GF-D8 (cell line): ENCODE measurements around the gene RHOG.
A peak's percentile ranks its signal among the peaks of the same experiment; 100 is the strongest.

Source experiments
- DNase-seq: peaks from one replicate; lab custom pipeline; 2025; lab: John Stamatoyannopoulos, UW

RHOG gene

DNA sequence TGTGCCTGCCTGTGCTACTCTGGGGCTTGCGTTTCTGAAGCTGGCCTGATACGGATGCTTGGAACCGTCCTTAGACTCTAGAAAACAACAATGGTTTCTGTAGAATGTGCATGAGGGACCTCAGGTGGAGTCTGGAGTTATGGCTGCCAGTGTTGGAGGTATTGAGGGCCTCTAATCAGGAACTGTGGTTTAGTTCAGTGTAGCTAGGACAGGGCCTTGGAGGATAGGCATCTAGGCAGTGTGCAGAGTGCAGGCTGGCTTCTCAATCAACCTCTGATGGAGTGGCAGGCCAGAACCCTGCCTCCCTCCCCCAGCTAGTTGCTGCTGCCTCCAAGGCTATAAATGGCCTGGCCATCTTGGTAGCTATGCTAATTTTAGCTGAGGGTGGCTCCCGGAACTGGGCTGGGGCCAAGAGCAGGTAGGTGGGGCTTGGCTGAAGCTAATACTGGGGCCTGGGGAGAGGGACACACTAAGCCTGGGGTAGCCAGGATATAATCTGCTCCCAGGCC lies 18.7 kb upstream of the RHOG start:
- no peak for DNase-seq

DNA sequence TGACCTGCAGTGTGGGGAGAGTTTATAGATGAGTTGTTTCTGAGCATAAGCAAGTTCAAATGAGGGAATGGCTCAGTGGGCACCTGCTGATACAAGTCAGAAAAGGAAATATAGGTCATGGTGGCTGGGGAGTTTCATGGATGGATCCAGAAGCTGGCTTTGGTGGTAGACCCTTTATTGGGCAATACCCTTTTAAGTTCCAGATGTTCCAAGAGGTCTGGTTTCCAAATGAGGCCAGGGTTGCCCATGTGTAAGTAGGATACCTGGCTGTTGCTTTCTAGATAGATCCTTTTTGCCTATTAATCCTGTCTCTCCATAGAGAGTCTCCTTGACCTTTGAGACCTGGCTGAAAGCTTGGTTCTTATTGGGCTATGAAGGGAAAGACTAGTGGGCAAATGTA lies 16.9 kb upstream of the RHOG start:
- DNase-seq: no peak

DNA sequence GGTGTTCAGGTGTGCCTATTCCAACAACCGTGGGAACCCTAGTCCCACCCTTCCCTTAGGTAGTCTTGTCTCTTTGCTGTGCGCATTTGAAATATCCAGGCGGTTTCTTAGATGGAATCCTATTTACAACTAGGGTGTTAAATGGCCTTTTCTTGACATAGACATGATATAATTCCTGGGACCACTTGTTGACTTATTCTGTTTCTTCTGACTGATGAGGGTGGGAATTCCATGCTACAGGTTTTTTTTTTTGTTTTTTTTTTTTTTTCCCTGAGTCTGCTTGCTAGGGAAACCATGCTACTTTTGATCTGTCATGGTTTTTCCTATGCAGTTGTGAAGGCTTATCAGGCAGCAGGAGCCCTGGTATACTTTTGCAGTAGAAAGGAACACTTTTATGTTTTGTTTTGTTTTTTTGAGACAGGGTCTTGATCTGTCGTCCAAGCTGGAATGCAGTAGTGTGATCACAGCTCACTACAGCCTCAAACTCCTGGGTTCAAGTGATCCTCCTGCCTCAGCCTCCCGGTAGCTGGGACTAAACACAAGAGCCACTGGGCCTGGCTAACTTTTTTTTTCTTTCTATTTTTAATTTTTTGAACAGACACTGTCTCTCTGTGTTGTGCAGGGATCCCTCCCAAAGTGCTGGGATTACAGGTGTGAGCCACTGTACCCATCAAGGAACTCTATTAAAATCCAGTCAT lies 16.2 kb upstream of the RHOG start:
- DNase-seq: no peak

DNA sequence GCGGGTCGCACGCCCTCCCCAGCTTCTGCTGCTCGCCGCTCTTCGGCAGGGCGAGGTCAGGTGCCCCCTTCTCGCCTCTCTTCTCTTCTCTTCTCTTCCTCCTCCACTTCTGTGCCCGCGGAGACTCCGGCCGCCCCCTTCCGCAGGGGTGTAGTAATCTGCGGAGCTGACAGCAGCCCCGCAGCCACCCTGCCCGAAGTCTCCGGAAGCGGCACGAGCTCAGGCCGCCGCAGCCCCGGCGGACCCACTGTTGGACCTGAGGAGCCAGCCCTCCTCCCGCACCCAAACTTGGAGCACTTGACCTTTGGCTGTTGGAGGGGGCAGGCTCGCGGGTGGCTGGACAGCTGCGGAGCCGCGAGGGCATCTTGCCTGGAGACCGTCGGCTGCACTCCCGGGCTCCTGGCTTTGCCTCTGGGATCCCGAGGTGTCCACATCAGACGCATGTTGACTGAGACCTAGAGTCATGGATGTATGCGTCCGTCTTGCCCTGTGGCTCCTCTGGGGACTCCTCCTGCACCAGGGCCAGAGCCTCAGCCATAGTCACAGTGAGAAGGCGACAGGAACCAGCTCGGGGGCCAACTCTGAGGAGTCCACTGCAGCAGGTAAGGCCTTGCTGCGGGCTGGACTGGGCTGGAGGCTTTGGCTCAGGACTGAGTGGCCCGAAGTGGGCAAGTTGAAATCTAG lies 15.2 kb upstream of the RHOG start:
- DNase-seq: peak; percentile 24

DNA sequence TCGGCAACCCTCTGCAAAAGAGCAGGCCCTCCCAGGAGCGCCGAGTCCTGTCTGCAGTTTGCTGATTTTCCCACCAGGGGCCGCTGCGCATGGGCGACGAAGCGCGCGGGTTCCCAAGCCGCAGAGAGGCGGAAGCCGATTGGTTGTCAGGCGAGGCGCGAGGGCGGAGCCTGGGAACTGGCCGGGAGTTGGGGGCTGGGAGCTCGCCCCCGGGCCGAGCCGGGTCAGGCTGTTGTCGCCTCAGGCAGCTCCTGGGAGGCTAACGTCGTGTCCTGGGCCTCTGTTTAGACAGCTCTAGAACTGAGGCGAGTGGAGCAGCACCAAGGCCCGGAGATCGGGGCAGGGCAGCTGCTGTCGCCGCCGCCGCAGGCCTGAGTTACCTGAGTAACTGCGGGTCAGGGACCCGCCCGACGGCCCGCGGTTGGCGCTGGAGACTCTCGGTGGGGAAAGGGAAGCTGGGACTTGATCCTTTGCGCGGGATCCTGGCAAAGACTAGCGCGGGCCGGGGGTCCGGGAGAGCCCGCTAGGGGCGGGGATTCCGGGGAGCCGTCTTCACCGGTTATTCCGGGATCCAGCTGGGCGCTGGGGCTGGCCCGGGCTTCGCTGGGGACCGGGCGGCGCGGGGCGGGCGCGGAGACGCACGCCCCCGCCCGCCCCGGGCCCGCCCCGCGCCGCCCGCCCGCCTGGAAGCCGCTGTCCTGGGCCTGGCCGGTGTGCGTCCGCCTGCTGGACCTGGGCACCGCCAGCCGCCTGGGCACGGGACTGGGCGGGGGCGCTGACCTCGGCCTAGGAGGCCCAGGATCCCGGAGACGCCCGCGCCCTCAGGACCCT lies 14.4 kb upstream of the RHOG start, which contains the start of gene STIM1:
Gene STIM1, plus strand, starts transcription at position 688 of the 831 bp plus-strand sequence. CDS start 607 bp downstream, outside the sequence.
- DNase-seq: peak; percentile 46

DNA sequence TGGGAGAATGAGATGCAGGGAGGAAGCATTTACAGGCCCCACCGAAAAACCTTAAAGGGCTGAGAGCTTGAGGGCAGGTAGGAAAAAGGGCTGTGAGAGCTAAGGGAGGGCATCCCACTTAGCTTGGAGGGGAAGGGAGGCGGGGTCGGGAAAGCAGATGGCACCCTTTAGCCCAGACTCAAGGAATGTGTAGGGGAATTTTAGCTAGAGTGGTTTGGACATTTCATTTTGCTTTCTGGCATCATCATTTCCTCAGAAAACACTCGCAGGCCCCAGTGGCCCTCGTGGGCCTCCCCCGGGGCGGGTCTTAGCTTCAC lies 13.9 kb upstream of the RHOG start:
- no peak for DNase-seq

DNA sequence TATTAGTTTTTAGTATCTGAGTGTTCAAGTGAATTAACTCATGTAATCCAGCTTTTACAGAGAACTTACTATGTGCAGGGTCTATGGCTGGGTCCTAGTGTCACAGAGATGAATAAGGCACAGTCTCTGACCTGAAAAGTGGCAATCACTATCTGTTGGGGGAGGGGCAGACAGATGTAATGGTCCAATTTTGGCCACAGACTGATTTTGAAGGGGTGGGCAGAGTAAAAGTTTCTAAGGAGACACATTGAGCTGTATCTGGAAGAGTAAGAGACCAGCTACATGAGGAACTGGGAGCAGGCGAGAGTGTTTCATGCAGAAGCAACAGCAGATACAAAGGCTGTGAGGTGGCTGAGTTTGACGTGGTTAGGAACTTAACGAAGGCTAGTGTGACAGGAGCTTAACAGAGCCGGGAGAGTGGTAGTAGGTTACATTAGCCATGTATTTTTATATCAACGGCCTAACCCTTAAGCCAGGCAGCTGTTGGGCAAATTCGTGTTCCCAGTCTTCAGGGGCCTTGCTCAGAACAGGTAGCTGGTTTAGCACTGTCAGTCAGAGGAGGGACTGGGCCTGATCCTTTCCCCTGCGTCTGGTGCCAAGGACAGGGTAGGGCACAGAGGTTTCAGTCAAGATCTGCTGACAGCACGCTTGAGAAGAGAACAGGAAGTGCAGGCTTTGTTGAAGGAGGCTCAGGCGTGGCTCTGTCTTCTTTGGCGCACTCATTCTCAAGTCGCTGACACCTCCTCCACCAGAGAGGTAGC lies 13.3 kb upstream of the RHOG start:
- peak; percentile 34 for DNase-seq

DNA sequence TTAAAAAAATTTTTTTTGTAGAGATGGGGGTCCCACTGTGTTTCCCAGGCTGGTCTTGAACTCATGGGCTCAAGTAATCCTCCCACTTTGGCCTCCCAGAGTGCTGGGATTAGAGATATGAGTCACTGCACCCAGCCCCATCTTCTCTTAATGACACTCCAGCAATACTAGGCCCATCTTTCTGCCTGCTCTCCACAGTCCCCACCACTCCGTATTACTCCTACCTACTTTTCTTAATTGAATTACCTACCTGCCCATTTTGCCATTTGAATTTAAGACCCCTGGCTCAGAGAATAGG lies 12.7 kb upstream of the RHOG start:
- DNase-seq: no peak

DNA sequence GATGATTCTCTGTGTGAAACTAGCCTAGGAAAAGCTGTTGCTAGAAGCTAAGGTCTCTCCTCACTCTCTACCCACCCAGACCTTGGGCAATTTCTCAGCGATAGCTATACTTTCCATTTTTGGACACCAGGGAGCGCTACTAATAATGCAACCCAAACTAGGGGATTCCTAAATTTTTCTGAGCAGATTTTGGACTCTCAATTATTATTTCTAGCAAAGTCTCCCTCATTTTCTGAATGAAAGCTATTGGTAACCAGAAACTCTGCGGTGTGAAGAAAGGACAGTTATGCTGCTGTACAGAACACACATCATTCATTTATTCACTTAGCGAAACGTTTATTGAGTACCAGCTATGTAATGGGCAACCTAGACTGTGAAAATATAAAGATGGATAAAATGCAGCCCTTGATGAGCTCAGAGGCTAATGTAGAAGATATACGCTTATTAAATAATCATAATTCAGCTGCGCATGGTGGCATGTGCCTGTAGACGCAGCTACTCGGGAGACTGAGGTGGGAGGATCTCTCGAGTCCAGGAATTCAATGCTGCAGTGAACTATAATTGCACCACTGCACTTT lies 8.6 kb upstream of the RHOG start:
- no peak for DNase-seq

DNA sequence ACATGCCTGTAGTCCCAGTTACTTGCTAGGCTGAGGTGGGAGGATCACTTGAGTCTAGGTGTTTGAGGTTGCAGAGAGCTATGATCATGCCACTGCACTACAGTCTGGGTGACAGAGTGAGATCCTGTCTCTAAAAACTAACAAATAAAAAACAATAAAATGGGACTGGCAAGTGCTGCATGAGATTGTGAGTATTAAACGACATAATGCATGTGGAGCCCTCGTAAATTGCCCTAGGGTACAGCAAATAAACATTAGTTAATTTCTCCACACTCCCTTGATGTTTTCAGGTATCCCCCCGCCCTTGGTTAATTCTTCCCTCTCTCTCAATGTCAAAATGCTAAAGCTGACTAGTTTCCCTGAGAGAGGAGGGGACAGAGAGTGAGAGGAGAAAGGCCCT lies 4.9 kb upstream of the RHOG start:
- no peak for DNase-seq

DNA sequence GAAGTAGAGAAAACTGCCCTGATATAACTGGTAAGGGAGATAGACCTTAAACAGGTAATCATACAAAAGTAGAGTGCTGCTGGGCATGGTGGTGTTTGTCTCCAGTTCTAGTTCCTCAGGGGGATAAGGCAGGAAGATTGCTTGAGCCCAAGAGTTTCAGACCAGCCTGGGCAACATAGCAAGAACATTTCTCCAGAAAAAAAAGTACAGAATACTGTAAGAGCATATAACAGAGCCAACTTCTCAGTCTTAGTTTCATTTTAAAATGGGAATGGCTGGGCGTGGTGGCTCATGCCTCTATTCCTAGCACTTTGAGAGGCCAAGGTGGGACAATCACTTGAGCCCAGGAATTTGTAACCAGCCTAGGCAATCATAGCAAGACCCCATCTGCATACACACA lies 4.5 kb upstream of the RHOG start:
- no peak for DNase-seq

DNA sequence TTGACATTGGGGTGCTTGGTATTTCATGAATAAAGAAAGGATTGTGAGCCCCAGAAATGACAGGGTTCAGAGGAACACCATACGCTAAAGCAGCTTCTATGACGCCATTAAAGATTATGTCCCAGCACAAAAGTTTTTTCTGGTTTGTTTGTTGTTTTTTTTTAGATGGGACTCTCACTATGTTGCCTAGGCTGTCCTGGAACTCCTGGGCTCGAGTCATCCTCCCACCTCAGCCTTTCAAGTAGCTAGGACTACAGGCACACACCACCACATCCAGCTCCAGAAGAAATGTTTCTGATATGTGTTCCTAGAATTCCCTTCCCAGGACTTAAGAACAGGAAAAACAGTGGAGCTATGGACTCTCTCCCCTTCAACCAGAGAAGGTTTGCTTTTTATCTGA lies 2.6 kb upstream of the RHOG start:
- DNase-seq: no peak

DNA sequence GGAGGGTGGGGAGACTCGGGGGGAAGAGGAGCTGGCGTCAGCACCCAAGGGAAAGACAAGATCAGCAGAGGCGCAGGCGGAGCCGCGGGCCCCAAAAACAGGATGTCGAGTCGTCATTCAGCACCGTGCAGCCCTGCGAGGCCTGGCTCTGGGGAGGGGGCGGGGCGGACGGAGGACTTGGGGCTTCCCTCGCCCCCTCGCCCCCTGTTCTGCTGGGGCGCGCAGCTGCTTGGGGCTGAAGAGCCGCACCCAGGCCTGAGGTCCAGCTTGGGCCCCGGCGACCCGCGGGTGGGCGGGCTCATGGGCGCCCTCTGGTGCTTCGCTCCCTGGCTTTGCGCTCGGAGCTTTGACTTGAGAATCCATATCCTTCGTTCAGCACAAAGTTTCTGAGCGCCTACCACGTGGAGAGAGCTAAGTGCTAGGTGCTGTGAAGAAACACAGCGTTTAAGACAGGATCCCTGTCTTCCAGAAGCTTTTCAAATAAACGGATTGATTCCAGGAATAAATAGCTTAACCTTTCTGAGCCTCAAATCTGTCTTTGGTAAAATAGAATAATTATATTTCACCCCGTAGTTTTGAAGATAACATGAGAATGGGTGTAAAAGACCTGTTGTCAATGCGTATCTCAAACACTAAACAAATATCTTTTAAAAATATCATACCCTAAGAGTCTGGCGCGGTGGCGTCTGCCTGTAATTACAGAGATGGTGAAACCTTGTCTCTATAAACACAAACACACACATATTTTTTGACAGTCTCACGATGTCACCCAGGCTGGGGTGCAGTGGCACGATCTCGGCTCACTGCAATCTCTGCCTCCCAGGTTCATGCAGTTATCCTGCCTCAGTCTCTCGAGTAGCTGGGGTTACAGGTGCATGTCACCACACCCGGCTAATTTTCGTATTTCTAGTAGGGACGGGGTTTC lies 929 bp upstream of the RHOG start:
- peak; percentile 56 for DNase-seq

DNA sequence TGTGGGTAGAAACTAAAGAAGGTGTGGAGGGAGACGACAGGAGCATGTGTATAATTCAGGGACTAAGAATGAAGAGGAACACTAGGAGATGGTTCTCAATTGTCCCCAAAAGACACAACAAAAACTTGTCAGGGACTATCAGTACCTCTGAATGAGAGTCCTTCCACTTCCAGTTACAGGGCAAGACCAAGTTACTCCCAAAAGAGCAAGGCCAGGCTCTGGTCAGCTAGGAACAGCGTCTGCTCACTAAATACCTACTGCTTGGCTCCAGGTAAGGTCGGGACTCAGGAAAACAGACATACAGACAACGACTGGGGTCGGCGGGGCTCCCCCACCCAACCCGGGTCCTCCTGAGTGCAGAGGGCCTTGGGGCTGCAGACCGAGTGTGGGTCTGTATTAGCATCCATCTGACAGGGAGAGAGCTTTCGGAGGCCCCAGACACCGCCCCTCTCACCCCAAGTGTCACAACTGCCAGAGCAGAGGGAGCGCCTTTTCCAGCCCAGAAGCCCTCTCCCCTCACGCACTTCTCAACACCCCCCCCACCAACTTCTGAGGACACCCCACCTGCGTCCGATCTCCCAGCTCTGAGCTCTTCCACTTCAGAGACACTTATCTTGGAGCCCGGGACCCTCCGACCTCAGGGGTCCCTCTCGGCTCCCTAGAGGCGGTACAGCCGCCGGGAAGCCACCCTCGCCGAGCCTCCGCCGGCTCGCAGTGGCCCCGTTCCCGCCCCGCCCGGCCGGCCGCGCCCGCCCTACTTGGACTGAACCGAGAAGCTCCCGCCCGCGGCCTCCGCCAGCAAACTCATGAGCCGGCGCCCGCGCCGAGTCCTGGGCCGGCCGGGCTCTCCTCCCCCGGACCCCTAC lies 522 bp downstream of the RHOG start:
- no peak for DNase-seq

DNA sequence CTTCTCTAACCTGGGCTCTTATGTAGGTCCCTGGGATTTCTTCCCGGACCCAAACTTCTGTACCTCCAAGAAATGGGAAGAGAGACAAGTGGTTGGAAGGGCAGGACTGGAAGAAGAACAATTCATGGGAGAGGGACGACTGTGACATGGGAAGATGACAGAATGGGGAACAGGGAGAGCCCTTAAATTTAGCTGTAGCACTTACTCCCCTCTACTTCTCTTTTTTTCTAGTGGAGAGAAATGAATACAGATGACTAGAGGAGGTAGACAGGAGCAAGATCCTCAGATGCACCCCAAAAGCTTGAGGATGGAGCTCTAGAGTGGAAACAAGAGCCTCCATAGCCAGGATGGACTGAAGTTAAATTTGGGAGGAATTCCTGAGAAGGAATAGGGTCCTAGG lies 2.3 kb downstream of the RHOG start:
- DNase-seq: no peak

DNA sequence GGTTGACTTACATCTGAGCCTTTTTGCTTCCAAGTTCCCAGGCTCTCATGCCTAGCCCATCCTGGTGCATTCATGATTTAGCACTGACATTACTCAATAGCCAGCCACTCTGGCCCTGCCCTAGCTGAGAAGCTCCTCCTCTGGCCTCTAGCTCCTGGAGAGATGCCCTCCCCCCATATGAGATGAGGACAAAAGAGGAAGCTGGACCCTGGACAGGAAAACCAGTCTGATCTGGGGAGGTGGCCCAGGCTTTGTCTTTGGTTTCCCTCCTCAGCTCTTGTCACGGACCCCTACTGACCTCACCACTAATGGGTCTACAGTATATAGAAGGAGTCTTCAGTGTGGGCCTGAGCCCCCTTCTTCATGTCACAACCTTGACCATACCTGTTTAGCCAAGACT lies 3.0 kb downstream of the RHOG start:
- peak; percentile 76 for DNase-seq

DNA sequence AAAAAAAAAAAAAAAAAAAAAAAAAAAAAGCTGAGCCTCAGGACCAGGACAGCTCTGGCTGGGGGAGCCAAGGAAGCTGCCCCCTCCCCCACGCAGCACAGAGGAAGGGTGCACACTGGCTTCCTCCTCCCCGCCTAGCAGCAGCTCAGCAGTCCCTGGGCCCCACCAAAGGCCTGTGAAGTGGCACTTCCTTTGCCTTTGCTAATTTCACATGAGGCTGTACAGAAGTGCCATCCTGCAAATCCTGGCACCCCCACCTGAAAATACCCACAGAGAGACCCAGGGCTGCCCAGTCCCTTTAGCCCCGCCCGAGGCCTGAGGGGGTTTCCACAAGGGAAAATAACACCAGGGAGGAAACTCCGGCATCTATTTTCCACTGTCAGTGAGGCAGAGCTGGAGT lies 3.9 kb downstream of the RHOG start:
- DNase-seq: peak; percentile 45

DNA sequence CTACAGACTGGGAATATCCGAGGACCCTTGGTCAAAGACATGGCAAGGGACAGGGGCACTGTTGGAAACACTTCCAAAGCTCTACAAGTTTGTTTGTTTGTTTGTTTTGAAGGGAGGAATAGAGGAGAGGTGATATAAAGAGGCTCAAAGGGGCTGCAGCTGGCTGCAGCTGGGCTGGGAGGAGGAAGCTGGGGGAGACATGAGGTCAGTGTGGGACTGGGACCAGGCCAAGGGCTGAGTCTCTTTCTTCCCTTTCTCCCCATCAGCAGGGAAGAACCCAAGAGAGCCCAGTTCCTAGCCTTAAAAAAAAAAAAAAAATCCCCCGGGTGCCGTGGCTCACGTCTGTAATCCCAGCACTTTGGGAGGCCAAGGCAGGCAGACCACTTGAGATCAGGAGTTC lies 5.0 kb downstream of the RHOG start:
- DNase-seq: peak; percentile 34

DNA sequence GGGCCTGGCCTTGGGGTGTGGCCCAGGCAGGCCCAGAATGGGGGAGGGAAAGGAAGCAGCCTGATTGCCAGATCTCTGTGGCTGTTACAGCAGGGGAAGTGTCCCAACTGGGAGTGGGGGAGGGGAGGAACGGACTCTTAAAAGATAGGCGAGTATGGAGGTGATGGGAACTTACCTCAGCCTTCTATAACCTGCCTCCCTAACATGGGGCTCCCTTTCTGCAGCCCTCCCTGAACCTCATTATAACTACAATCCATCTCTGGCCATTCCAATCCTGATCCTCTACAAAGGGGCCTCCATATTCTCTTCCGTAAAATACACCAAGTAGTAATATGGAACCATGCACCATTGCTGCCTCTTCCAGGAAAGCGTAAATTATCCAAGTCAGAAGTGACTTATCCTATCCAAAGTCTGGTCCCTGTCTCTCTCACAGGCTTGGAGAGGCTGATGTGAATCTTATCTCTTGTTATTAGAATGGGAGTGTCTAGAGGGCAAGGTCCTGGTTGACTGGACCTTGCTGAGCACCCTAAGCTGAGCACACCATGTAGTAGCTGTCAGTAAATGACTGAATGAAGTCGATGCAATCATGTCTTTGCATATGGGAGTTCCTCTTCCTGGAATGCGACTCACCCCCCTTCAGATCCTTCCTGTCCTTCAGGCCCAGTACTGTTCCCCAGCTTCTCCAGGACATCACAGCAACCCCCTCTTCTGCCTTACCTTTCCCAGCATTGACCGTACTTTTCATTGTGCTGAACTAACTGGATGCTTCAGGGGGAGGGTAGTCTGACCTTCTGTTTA lies 5.9 kb downstream of the RHOG start:
- peak; percentile 62 for DNase-seq
